ENCODE measurements around the gene IL5. TPM values are rescaled to one million over a fixed set of nuclear protein-coding genes. Genes with fewer than 3 reads are reported as not detected.

IL5 gene
- total and polyA plus RNA-seq, 5 donors from 2014 or later: not detected

DNA sequence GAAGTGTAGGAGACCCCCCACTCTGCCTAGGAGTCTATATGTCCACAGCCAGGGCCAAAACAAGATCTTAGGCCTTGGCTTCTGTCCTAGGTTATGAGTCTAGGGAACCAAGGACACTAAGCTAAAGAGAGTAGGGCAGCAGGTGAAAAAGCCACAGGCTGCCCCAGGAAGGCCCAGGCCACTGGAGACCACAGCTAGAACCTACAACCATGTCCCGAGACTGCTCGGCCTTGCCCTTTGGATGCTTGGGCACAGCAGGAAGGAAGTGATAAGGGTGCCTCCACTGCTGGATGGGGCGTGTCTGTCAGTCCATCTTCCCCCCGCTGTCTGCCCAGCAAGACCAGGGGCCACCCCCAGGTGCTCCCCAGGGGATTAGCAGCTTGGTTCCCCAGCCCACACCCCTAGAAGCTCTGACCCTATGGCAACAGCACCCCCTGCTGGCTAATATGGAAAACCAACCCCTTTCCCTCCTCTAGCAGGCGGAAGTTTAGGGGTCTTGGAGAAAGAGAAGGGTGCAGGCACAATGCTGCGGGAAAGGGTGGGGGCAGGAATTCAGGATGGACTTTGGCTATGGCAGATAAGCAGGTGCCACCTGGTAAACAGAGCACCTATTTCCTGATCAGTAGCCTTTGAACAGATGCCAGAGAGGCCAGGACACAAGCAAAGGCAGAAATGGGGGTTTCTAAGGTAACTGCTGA lies 42.2 kb downstream of the IL5 start:
- peaks cover 0 to 34% (median 17%) of the 10 kb centered on the region in 4 donors for H3K4me1 Mint-ChIP-seq
- Histone ChIP-seq H3K9me3 (ENCODE audit: control insufficient read depth in 2 of 2, low read length in 2 of 2) (no peaks in the 10 kb centered on the region), H3K36me3 (ENCODE audit: control insufficient read depth, insufficient read depth, low read length) (no peaks in the 10 kb centered on the region), H3K4me3 (ENCODE audit: low read depth, low read length) (no peak overlapping the region), H3K27me3 (ENCODE audit: control insufficient read depth, insufficient read depth, low read length) (no peaks in the 10 kb centered on the region), H3K27ac (ENCODE audit: insufficient read depth, low read length, poor library complexity, severe bottlenecking) (peak overlapping the region; percentile 53), H3K4me1 (ENCODE audit: control insufficient read depth, insufficient read depth, low read length, poor library complexity, severe bottlenecking) (peaks cover 29% of the 10 kb centered on the region)
- peak overlapping the region; percentile 40 to 58 (median 48) for H3K27ac Mint-ChIP-seq
- ATAC-seq (ENCODE audit: low read depth in 2 of 2) (peak; percentile 32 to 38), DNase-seq (peak; percentile 68 to 83 (median 80))
- H3K4me3 Mint-ChIP-seq: peak overlapping the region in 2 of 4 donors; percentile 35 to 36
- no peaks in the 10 kb centered on the region for H3K36me3 Mint-ChIP-seq
- H3K9me3 Mint-ChIP-seq: no peaks in the 10 kb centered on the region
- H3K27me3 Mint-ChIP-seq: no peaks in the 10 kb centered on the region

- ATAC-seq (ENCODE audit: low read depth in 2 of 2): no peak
- H3K4me1 ChIP-seq (ENCODE audit: control insufficient read depth, insufficient read depth, low read length, poor library complexity, severe bottlenecking): peaks cover 36% of the 10 kb centered on the region
- H3K4me3 ChIP-seq (ENCODE audit: low read depth, low read length): no peak overlapping the region
- Mint-ChIP-seq H3K4me3 (peak overlapping the region in 2 of 4 donors; percentile 35 to 36), H3K4me1 (peaks cover 0 to 37% (median 18%) of the 10 kb centered on the region in 4 donors), H3K27ac (peak overlapping the region; percentile 40 to 92 (median 48)), H3K27me3 (no peaks in the 10 kb centered on the region), H3K36me3 (no peaks in the 10 kb centered on the region), H3K9me3 (no peaks in the 10 kb centered on the region)
- no peaks in the 10 kb centered on the region for H3K36me3 ChIP-seq (ENCODE audit: control insufficient read depth, insufficient read depth, low read length)
- H3K9me3 ChIP-seq (ENCODE audit: control insufficient read depth in 2 of 2, low read length in 2 of 2): no peaks in the 10 kb centered on the region
- no peak for DNase-seq
- no peaks in the 10 kb centered on the region for H3K27me3 ChIP-seq (ENCODE audit: control insufficient read depth, insufficient read depth, low read length)
- H3K27ac ChIP-seq (ENCODE audit: insufficient read depth, low read length, poor library complexity, severe bottlenecking): peak overlapping the region; percentile 99
These were observed 42.9 kb downstream of the IL5 start for GRCh38 chr5:132500244-132500930.

DNA sequence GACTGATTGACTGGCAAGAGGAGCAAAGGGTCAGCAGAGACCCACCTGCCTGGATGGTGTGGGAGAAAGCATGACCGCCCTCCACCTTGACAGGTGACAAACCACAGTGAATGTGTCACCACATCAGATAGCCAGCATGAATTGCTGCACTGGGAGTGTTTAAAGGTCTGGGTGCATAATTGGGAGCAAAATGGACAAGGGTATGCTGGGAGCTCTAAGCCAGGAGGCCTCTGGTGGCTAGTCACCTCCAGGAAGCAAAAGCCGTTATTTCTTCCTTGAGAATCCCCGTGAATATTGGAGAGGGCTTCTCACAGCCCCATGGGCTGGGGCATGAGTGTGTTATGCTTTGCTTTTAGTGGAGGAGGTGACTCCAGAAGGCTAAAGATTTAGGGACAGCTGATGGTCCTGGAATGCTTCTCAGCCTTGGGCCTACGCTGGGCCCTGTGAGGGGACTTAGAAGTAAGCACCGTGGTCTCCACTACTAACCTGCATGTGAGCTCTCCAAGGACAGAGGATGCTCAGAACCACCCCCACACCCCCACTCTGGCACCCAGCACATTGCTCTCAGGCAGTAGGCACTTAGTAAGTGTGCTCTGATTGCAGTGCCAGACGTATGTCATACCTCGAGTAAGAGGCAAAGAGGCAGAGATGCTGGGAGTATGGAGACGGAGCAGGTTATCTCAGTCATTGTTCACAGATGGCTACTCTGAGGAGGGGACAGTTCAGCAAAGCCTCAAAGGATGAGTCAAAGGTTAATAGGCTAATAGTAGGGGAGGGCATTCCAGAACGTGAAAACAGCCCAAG lies 43.7 kb downstream of the IL5 start:
- Mint-ChIP-seq H3K36me3 (no peaks in the 10 kb centered on the region), H3K4me3 (peak overlapping the region in 1 of 4 donors; percentile 27), H3K27me3 (no peaks in the 10 kb centered on the region), H3K27ac (peak overlapping the region; percentile 40 to 94 (median 92)), H3K9me3 (no peaks in the 10 kb centered on the region), H3K4me1 (peaks cover 2 to 45% (median 22%) of the 10 kb centered on the region in 4 donors)
- peak overlapping the region; percentile 99 for H3K27ac ChIP-seq (ENCODE audit: insufficient read depth, low read length, poor library complexity, severe bottlenecking)
- no peaks in the 10 kb centered on the region for H3K27me3 ChIP-seq (ENCODE audit: control insufficient read depth, insufficient read depth, low read length)
- no peak for DNase-seq
- H3K4me1 ChIP-seq (ENCODE audit: control insufficient read depth, insufficient read depth, low read length, poor library complexity, severe bottlenecking): peaks cover 43% of the 10 kb centered on the region
- no peak overlapping the region for H3K4me3 ChIP-seq (ENCODE audit: low read depth, low read length)
- no peak for ATAC-seq (ENCODE audit: low read depth in 2 of 2)
- no peaks in the 10 kb centered on the region for H3K9me3 ChIP-seq (ENCODE audit: control insufficient read depth in 2 of 2, low read length in 2 of 2)
- H3K36me3 ChIP-seq (ENCODE audit: control insufficient read depth, insufficient read depth, low read length): no peaks in the 10 kb centered on the region

- Histone ChIP-seq H3K27ac (ENCODE audit: insufficient read depth, low read length, poor library complexity, severe bottlenecking) (peak overlapping the region; percentile 99), H3K4me1 (ENCODE audit: control insufficient read depth, insufficient read depth, low read length, poor library complexity, severe bottlenecking) (peaks cover 52% of the 10 kb centered on the region), H3K4me3 (ENCODE audit: low read depth, low read length) (no peak overlapping the region), H3K36me3 (ENCODE audit: control insufficient read depth, insufficient read depth, low read length) (no peaks in the 10 kb centered on the region), H3K27me3 (ENCODE audit: control insufficient read depth, insufficient read depth, low read length) (no peaks in the 10 kb centered on the region), H3K9me3 (ENCODE audit: control insufficient read depth in 2 of 2, low read length in 2 of 2) (no peaks in the 10 kb centered on the region)
- H3K36me3 Mint-ChIP-seq: no peaks in the 10 kb centered on the region
- H3K9me3 Mint-ChIP-seq: no peaks in the 10 kb centered on the region
- DNase-seq: no peak
- peak overlapping the region; percentile 91 to 94 (median 91) for H3K27ac Mint-ChIP-seq
- H3K27me3 Mint-ChIP-seq: no peaks in the 10 kb centered on the region
- H3K4me3 Mint-ChIP-seq: peak overlapping the region; percentile 33 to 96 (median 62)
- ATAC-seq (ENCODE audit: low read depth in 2 of 2): no peak
- H3K4me1 Mint-ChIP-seq: peaks cover 5 to 53% (median 31%) of the 10 kb centered on the region in 4 donors
These were observed 44.5 kb downstream of the IL5 start for GRCh38 chr5:132498686-132499271.

DNA sequence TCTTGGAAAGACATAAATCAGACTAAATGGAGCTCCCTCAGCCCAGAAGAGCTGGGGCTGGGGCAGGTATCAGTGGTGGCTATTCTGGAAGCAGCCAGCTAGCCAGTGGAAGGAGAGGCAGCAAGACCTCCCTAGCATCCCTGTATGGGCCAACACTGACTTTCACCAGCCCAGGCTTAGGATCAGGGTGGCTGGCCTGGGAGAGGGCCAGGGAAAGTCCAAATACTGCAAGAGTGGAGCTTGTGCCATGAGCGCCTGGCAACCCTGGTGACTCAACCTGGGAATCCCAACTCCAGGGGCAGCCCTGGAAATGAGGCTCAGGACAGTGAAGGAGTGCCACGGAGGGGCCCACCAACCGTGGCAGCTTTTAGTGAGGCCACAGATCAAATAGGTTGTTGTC lies 45.2 kb downstream of the IL5 start:
- Mint-ChIP-seq H3K36me3 (no peaks in the 10 kb centered on the region), H3K4me1 (peaks cover 5 to 60% (median 37%) of the 10 kb centered on the region in 4 donors), H3K27ac (peak overlapping the region; percentile 91 to 94 (median 91)), H3K27me3 (no peaks in the 10 kb centered on the region), H3K9me3 (no peaks in the 10 kb centered on the region), H3K4me3 (peak overlapping the region in 2 of 4 donors; percentile 96)
- H3K27ac ChIP-seq (ENCODE audit: insufficient read depth, low read length, poor library complexity, severe bottlenecking): peak overlapping the region; percentile 99
- ATAC-seq (ENCODE audit: low read depth in 2 of 2) (no peak), DNase-seq (no peak)
- H3K4me1 ChIP-seq (ENCODE audit: control insufficient read depth, insufficient read depth, low read length, poor library complexity, severe bottlenecking): peaks cover 58% of the 10 kb centered on the region
- no peaks in the 10 kb centered on the region for H3K36me3 ChIP-seq (ENCODE audit: control insufficient read depth, insufficient read depth, low read length)
- no peaks in the 10 kb centered on the region for H3K9me3 ChIP-seq (ENCODE audit: control insufficient read depth in 2 of 2, low read length in 2 of 2)
- no peaks in the 10 kb centered on the region for H3K27me3 ChIP-seq (ENCODE audit: control insufficient read depth, insufficient read depth, low read length)
- H3K4me3 ChIP-seq (ENCODE audit: low read depth, low read length): no peak overlapping the region

DNA sequence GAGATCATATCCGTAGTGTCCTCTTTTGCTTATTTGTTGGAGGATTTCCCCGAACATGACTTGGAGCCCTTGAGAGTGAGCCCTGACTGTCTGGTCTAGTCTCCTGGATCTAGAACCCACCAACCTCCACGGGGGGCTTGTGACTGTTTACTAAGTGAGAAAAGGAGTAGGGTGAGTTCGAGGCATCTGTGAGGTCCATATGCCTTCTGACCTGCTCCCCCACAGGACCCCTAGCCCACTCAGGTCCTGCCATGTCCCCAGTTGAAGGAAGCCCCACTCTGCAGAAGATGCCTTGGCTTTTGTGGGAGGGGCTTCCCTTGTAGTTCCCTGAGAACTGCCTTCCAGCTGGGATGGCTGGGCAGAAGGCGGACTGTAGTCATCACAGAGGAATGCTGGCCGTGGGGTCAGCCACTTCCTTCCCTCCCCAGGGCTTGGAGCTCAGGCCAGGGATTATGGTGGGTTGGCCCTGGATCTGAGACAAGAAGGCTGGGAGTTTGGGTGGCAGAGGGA lies 45.8 kb downstream of the IL5 start:
- peak overlapping the region; percentile 99 for H3K27ac ChIP-seq (ENCODE audit: insufficient read depth, low read length, poor library complexity, severe bottlenecking)
- Mint-ChIP-seq H3K36me3 (no peaks in the 10 kb centered on the region), H3K27me3 (no peaks in the 10 kb centered on the region), H3K4me3 (peak overlapping the region; percentile 93 to 98 (median 96)), H3K9me3 (no peaks in the 10 kb centered on the region), H3K4me1 (peaks cover 5 to 65% (median 40%) of the 10 kb centered on the region in 4 donors), H3K27ac (peak overlapping the region; percentile 91 to 94 (median 91))
- no peaks in the 10 kb centered on the region for H3K27me3 ChIP-seq (ENCODE audit: control insufficient read depth, insufficient read depth, low read length)
- peak overlapping the region; percentile 51 for H3K4me3 ChIP-seq (ENCODE audit: low read depth, low read length)
- ATAC-seq (ENCODE audit: low read depth in 2 of 2): no peak
- H3K36me3 ChIP-seq (ENCODE audit: control insufficient read depth, insufficient read depth, low read length): no peaks in the 10 kb centered on the region
- DNase-seq: no peak
- H3K4me1 ChIP-seq (ENCODE audit: control insufficient read depth, insufficient read depth, low read length, poor library complexity, severe bottlenecking): peaks cover 60% of the 10 kb centered on the region
- H3K9me3 ChIP-seq (ENCODE audit: control insufficient read depth in 2 of 2, low read length in 2 of 2): no peaks in the 10 kb centered on the region
